Ishikawa (cell line): Measurements from ENCODE around the gene SAMD14.

Source experiments
- CEBPB ChIP-seq: IDR thresholded peaks from 2 replicates; pipeline ENCODE4 v1.6.1; 2012
- CREB1 ChIP-seq: IDR thresholded peaks from 2 replicates; pipeline ENCODE4 v1.6.1; 2012; ENCODE audit warnings: low read depth
- EGR1 ChIP-seq: IDR thresholded peaks from 2 replicates; pipeline ENCODE4 v1.6.1; 2012
- MAX ChIP-seq: IDR thresholded peaks from 2 replicates; pipeline ENCODE4 v1.6.1; 2012
- NFIC ChIP-seq: IDR thresholded peaks from 2 replicates; pipeline ENCODE4 v1.6.1; 2012
- RAD21 ChIP-seq: IDR thresholded peaks from 2 replicates; pipeline ENCODE4 v1.6.1; 2012; ENCODE audit warnings: low read depth
- TCF12 ChIP-seq: IDR thresholded peaks from 2 replicates; pipeline ENCODE4 v1.6.1; 2012; ENCODE audit warnings: low read depth
- YY1 ChIP-seq: IDR thresholded peaks from 2 replicates; pipeline ENCODE4 v1.6.1; 2012; ENCODE audit warnings: low read depth
- TF ChIP-seq, protein P1 (sequence below): IDR thresholded peaks from 2 replicates; pipeline ENCODE4 v1.6.1; 2012

DNA sequence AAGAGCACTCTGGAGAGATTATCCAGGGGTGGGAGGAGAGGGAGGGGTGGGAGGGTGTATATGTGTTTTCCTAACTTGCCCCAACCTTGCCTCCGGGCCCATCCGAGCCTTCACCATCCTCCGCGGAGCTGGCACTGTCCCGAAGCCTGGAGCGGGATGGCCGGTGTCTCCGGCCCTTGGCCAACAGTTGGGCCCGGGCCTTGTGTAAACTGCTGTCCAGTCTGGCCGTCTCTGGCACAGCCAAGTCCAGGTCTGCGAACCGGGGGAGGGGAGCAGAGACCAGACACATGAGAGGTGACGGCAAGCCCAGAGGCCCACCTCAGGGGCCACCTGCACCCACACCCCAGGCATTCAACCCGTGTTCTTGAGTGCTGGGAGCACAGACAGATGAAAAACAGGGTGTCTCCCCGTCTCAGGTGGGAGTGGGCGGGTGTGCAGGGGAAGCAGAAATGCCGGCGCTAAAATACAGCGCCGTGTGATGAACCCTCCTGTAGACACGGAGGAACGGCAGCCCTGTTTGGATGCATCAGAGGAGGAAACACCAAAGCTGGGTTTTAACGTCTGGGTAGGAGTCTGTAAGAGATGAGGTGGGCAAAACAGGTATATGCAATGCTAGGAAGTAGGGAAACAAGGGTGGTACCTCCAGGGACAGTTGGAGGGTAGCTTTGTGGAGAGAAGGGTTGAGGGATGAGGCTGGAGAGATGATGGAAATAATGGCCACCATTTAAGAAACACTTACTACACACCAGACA is 11.7 kb downstream of the SAMD14 start:
- TF ChIP-seq YY1 (no peak), CREB1 (no peak), RAD21 (no peak), MAX (no peak), CEBPB (no peak), EGR1 (no peak), NFIC (no peak), TCF12 (no peak)
- TF ChIP-seq, protein P1, sequence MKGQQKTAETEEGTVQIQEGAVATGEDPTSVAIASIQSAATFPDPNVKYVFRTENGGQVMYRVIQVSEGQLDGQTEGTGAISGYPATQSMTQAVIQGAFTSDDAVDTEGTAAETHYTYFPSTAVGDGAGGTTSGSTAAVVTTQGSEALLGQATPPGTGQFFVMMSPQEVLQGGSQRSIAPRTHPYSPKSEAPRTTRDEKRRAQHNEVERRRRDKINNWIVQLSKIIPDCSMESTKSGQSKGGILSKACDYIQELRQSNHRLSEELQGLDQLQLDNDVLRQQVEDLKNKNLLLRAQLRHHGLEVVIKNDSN = no peak
